ENCODE measurements around the gene ETS1. TPM values are rescaled to one million over a fixed set of nuclear protein-coding genes. Genes with fewer than 3 reads are reported as not detected.

Gene ETS1
- polyA plus RNA-seq, 2 of the 4 experiments (the other 2 are of a cell fraction) = 14.5 to 18.8 TPM

GRCh38 chr11:128462922-128463321 is 124.4 kb downstream of the ETS1 start:
- no peak overlapping the region for H3K27ac ChIP-seq
- WGBS (ENCODE audit: missing lambda C conversion rate) = 92% methylated on average over 4 of the region's 4 CpGs
- TF ChIP-seq, protein P1, sequence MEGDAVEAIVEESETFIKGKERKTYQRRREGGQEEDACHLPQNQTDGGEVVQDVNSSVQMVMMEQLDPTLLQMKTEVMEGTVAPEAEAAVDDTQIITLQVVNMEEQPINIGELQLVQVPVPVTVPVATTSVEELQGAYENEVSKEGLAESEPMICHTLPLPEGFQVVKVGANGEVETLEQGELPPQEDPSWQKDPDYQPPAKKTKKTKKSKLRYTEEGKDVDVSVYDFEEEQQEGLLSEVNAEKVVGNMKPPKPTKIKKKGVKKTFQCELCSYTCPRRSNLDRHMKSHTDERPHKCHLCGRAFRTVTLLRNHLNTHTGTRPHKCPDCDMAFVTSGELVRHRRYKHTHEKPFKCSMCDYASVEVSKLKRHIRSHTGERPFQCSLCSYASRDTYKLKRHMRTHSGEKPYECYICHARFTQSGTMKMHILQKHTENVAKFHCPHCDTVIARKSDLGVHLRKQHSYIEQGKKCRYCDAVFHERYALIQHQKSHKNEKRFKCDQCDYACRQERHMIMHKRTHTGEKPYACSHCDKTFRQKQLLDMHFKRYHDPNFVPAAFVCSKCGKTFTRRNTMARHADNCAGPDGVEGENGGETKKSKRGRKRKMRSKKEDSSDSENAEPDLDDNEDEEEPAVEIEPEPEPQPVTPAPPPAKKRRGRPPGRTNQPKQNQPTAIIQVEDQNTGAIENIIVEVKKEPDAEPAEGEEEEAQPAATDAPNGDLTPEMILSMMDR (IDR thresholded peaks at IDR 0.05) = no peak
- TF ChIP-seq CBX2 (IDR thresholded peaks at IDR 0.05; ENCODE audit: borderline replicate concordance, low read depth) (no peak), HES2 (IDR thresholded peaks at IDR 0.05) (no peak), FOXS1 (CRISPR knock-in tag; IDR thresholded peaks at IDR 0.05) (no peak), TP53 (CRISPR knock-in tag; IDR thresholded peaks at IDR 0.05) (no peak), HEYL (CRISPR knock-in tag; IDR thresholded peaks at IDR 0.05) (no peak), ZFP36 (IDR thresholded peaks at IDR 0.05; ENCODE audit: borderline replicate concordance, partially characterized antibody) (no peak), MAFK (IDR thresholded peaks at IDR 0.05; ENCODE audit: partially characterized antibody) (no peak), NFE2L2 (conservative IDR thresholded peaks at IDR 0.05; ENCODE audit: low read length) (no peak), KDM1A (IDR thresholded peaks at IDR 0.05; ENCODE audit: low read depth) (no peak), RARB (CRISPR knock-in tag; IDR thresholded peaks at IDR 0.05) (no peak), EHF (CRISPR knock-in tag; IDR thresholded peaks at IDR 0.05) (no peak), MAX (IDR thresholded peaks at IDR 0.05) (no peak), TFCP2L1 (CRISPR knock-in tag; IDR thresholded peaks at IDR 0.05) (no peak), ZC3H11A (IDR thresholded peaks at IDR 0.05) (no peak), BHLHE40 (IDR thresholded peaks at IDR 0.05; ENCODE audit: low read depth, low read length) (no peak), HOXB13 (CRISPR knock-in tag; IDR thresholded peaks at IDR 0.05; ENCODE audit: low read depth) (no peak)
- TF ChIP-seq, protein P2, sequence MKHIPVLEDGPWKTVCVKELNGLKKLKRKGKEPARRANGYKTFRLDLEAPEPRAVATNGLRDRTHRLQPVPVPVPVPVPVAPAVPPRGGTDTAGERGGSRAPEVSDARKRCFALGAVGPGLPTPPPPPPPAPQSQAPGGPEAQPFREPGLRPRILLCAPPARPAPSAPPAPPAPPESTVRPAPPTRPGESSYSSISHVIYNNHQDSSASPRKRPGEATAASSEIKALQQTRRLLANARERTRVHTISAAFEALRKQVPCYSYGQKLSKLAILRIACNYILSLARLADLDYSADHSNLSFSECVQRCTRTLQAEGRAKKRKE (CRISPR knock-in tag; IDR thresholded peaks at IDR 0.05; ENCODE audit: low read depth) = no peak
- TF ChIP-seq, protein P3, sequence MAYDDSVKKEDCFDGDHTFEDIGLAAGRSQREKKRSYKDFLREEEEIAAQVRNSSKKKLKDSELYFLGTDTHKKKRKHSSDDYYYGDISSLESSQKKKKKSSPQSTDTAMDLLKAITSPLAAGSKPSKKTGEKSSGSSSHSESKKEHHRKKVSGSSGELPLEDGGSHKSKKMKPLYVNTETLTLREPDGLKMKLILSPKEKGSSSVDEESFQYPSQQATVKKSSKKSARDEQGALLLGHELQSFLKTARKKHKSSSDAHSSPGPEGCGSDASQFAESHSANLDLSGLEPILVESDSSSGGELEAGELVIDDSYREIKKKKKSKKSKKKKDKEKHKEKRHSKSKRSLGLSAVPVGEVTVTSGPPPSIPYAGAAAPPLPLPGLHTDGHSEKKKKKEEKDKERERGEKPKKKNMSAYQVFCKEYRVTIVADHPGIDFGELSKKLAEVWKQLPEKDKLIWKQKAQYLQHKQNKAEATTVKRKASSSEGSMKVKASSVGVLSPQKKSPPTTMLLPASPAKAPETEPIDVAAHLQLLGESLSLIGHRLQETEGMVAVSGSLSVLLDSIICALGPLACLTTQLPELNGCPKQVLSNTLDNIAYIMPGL (CRISPR knock-in tag; IDR thresholded peaks at IDR 0.05; ENCODE audit: borderline replicate concordance) = no peak
- DNase-seq (ENCODE audit: low read depth in 1 of 2, low spot score in 1 of 2) (no peak), FAIRE-seq (no peak), ATAC-seq (no peak)
- no peak overlapping the region for H3K4me2 ChIP-seq
- POLR2A ChIA-PET = no interaction called here
- CTCF ChIA-PET = no interaction called here
- H3K9me3 ChIP-seq = no peaks in the 10 kb centered on the region
- no peak overlapping the region for H3K4me3 ChIP-seq
- peaks cover 19% of the 10 kb centered on the region for H3K4me1 ChIP-seq

- WGBS (ENCODE audit: missing lambda C conversion rate) = 96% methylated on average over 13 of the region's 13 CpGs
- DNase-seq (ENCODE audit: low read depth in 1 of 2, low spot score in 1 of 2) = no peak
- no peak for TF ChIP-seq ELK1 (IDR thresholded peaks at IDR 0.05; ENCODE audit: low read depth, low read length)
- CTCF ChIA-PET = no interaction called here
- Histone ChIP-seq H3K4me3 (no peak overlapping the region), H3K4me2 (no peak overlapping the region), H3K4me1 (peaks cover 12% of the 10 kb centered on the region), H3K27ac (no peak overlapping the region), H3K9me3 (no peaks in the 10 kb centered on the region)
- POLR2A ChIA-PET = no interaction called here
- no peak for ATAC-seq
- FAIRE-seq = no peak
These were observed 125.2 kb downstream of the ETS1 start for GRCh38 chr11:128462189-128462588.

Measured in A549 (cell line).